NCI-H2171 treated with DMSO at 0.1 percent for 48 hours (cell line): ENCODE data around the gene KDM3B.
"Not testable (repeated sequence)": the region's sequence is repeated elsewhere in the genome, so short reads cannot be mapped to it uniquely, and the experiment has no call there.

Experiments used
- DNase-seq: peaks from one replicate; lab custom pipeline; 2025; lab: John Stamatoyannopoulos, UW

The KDM3B gene, protein sequence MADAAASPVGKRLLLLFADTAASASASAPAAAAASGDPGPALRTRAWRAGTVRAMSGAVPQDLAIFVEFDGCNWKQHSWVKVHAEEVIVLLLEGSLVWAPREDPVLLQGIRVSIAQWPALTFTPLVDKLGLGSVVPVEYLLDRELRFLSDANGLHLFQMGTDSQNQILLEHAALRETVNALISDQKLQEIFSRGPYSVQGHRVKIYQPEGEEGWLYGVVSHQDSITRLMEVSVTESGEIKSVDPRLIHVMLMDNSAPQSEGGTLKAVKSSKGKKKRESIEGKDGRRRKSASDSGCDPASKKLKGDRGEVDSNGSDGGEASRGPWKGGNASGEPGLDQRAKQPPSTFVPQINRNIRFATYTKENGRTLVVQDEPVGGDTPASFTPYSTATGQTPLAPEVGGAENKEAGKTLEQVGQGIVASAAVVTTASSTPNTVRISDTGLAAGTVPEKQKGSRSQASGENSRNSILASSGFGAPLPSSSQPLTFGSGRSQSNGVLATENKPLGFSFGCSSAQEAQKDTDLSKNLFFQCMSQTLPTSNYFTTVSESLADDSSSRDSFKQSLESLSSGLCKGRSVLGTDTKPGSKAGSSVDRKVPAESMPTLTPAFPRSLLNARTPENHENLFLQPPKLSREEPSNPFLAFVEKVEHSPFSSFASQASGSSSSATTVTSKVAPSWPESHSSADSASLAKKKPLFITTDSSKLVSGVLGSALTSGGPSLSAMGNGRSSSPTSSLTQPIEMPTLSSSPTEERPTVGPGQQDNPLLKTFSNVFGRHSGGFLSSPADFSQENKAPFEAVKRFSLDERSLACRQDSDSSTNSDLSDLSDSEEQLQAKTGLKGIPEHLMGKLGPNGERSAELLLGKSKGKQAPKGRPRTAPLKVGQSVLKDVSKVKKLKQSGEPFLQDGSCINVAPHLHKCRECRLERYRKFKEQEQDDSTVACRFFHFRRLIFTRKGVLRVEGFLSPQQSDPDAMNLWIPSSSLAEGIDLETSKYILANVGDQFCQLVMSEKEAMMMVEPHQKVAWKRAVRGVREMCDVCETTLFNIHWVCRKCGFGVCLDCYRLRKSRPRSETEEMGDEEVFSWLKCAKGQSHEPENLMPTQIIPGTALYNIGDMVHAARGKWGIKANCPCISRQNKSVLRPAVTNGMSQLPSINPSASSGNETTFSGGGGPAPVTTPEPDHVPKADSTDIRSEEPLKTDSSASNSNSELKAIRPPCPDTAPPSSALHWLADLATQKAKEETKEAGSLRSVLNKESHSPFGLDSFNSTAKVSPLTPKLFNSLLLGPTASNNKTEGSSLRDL (N-terminal part only)

DNA sequence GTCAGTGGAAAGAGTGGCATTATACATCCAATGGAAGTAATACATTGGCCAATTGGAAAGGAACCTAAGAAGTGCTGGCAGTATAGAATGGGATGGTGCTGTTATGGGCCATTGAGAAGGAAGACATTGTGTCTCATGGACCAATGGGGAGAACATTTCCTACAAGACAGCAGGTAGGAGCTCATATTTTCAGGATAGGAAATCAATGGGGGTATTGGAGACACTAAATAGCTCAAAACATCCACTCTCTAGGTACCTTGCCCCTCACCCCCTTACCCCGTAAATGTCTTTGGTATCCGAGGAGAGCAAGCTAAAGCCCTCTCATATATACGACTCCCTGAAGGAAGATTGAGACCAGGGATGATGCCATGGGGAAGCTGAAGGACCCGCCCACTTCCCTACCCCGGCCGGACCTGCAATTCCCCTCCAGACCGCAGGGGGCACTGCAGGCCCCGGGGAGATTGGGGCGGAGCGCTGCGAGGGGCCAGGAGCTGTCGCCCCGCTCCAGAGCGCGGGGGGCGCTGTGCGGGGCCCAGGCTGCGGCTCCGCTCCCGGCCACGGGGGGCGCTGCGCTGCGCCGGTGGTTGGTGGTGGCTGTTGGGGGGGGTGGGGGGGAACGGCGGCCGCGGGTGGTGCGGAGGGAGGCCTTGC, at the start of gene KDM3B:
KDM3B (plus strand) TSS at position 615 of the 651 bp plus-strand sequence. CDS start 111 bp downstream, outside the sequence.
- peak; percentile 68 for DNase-seq

DNA sequence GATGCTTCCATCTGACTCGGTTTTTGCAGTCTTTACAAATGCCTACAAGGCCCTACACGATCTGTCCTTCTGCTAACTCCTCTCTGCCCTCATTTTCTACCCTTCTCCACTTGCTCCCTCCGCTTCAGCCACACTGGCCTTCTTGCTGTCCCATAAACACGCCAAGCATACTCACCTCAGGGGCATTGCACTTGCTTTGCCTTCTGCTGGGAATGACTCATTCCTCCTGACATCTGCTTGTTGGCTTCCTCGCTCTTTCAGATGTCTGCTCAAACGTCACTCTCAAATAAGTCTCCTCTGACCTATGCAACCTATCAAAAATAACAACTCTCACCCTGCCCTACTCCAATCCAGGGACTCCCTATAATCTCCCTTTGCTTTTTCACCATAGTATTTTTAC, 49.1 kb upstream of the KDM3B start:
- DNase-seq: peak; percentile 2

DNA sequence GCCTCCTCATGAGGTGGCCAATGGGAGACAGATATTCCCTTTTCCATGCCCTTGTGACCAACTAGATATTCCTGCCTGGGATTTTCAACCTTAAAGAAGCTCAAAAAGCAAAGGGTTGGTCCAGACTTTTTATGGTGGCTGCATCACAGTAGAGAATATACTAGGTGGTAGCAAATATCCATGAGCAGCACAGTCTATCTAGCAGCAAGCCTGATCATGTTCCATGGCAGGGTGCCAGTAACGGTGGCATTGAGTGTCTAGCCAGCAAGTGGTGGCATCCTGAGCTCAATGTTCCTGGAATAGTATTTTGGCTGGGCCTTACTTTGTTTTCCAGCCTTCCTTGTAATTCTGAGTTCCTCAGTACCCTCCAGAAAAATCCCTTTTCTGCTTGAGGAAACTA, 46.7 kb upstream of the KDM3B start:
- peak; percentile 62 for DNase-seq

DNA sequence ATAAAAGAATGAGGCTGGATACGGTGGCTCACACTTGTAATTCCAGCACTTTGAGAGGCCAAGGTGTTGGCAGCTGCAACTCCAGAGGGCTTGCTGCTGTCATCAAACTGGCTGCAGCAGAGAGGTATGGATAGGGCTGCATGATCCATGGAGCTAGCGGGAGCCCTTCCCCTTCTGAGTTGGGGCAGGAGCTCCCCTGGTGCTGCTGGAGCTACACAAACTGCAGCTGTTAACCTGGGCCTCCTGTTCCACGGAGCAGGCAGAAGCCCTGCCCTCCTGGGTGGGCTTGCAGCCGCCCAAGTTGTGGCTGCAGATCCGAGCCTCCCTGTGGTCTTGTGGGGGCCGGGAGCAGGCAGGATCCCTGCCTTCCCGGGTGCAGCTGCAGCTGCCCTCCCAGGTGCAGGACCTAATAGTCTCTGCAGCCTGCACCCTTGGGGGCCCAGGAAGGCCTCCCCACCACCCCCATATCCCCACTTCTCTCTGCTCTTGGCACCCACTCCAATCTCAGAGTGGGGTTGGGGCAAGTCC, 36.7 kb upstream of the KDM3B start:
- DNase-seq: no peak

DNA sequence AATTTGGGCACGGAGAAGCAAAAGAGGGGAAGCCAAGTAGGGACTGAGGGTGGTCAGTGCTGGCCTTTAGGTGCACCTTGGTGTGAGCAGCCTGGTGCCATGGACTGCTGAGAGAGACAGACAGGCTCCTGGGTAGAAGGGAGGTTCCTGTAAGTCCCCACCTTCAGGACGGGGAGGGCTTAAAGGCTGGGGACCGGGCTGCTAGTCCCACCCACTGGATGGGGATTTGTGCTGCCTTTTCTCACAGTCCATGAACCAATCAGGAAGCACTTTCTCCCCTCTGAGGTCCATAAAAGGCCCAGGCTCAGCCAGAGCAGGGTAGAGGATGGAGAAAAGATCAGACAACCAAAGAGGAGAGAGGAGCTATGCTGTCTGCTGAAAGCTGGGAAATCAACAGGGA, 36.1 kb upstream of the KDM3B start:
- no peak for DNase-seq

DNA sequence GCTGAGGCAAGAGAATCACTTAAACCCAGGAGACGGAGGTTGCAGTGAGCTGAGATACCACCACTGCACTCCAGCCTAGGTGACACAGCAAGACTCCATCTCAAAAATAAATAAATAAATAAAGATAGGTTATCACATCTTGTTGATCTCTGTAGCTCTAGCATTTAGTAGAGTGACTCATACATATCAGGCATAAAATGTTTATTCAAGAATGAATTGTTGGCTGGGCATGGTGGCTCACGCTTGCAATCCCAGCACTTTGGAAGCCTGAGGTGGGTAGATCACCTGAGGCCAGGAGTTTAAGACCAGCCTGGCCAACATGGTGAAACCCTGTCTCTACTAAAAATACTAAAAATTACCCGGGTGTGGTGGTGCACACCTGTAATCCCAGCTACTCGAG, 34.3 kb upstream of the KDM3B start:
- not testable (repeated sequence) for DNase-seq

DNA sequence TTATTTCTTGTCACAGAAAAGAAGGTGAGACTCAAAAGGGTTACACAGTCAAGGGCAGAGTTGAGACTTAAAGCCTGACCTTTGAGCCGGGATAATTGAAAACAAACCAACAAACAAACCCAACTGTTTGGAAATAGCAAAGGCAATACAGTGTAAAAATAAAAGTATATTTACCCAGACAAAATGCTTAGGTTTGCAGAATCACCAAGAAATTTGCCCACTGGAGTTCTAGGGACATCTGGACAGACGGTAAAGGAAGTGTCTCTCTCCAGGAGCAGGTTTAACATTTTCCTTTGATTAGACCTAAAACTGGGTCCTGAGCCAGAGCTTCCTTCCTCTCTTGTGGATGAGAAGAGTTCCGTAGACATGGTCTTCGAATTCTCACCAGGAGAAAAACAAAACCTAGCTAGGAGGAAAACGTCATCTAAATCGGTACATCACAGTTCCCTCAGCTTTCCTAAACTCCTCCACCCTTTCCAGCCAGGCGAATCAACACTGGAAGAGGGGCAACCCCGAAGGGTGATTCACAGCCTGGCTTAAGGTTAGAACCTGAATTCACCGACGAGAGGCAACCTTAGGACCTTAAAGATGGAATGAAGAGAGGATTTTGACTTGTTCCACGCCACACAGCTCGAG, 21.6 kb upstream of the KDM3B start:
- no peak for DNase-seq

DNA sequence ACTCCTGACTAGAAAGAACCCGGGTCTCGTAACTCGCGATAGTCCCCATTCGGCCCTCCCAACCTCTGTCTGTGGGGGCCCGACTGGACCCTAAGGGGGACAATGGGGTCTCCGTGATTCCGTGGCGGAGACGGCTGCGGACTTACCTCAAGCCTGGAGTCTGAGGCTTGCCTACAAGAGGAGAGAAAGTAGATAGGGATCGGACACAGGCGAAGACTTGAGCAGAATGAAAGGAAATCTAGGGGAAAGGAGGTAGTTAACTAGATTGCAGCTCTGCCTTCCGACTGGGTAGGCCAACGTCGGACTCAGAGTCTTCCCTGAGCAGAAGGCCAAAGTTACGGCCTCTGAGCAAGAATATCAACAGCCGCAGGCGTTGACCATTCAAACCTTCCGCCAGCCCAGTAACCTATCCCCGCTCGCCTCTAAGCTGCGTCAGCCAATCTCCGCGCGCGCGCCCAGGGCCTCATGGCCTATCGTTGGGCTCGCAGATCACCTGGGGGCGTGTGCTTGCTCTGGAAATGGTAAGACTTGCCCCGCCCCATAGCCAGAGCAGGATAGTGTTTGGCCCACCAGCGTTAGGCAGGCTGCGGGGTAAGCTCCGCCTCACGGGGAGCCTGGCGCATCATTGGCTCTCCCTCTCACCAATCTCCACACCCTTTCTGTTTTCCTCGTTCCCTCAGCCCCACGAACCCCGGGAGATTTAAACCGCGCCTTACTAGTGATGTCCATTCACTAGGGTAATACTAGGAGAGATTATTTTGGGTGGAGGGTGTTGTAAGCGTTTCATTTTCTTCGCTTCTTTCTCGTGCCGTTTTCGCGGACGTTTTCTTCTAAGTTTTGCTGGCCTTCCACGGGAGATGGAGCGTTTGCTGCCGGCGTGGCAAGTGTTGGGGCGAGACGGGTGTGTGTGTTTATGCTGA, 20.8 kb upstream of the KDM3B start, which contains the start of gene CDC25C:
CDC25C (minus strand) TSS at position 356 of the 920 bp plus-strand sequence. CDS start 624 bp downstream, outside the sequence.
- DNase-seq: peak; percentile 95

DNA sequence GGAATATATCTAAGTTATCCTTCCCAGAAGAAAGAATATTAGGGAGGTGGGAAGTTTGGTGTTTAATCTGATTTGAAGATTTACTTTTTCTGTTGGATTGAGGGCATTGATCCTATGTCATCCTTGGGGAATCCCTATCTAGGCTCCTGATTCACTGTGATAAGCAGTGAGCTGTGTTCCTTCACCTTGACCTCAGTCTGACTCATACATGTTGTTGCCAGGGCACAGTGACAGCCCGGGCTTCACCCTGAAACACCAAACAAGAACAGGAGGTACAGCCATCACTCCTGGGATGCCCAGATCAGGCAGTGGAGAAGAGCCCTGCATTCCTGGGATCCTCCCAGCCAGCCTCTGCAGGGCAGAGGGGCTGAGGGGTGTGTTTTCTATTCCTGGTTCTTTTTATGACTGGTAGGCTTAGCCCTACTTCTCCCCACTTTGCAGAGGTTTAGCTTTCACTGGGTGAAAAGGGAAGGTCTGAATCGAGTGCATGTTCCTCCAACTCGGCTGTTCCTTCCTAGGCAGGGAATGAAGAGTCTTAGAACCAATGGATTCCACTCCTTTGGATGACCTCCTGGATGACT, 17.5 kb upstream of the KDM3B start:
- DNase-seq: no peak

DNA sequence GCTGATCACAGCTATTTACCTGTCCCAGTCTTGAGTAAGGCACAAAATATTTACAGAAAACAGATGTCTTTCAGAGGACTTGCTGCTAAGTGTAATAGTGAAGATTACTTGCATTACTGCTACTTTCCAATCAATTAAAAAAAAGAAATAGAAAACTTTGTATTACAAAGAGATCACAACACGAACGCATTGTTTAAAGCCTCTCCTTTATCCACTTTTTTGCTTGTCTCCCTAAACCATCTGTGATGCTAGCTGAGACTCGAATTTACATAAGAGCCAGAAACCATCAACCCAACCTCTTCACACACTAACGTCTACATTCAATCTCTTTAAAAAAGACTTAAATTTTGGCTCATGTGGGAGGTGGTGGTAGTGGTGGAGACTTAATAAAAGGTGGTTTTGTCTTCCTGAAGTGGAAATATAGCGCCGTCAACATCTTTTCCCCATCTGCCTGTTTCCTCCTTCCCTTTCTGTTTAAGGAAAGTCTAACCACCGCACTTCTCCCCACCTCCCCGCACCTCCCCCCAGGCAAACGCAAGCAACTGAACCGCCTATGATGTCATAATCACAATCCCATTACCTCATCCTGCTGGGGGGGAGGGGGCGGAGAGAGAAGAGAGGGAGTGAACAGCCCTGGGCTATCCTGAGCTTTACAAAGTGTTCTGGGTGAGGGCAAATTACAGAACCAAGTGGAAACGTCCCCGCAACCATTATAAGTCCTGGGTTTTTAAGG, 15.4 kb upstream of the KDM3B start:
- DNase-seq: no peak

DNA sequence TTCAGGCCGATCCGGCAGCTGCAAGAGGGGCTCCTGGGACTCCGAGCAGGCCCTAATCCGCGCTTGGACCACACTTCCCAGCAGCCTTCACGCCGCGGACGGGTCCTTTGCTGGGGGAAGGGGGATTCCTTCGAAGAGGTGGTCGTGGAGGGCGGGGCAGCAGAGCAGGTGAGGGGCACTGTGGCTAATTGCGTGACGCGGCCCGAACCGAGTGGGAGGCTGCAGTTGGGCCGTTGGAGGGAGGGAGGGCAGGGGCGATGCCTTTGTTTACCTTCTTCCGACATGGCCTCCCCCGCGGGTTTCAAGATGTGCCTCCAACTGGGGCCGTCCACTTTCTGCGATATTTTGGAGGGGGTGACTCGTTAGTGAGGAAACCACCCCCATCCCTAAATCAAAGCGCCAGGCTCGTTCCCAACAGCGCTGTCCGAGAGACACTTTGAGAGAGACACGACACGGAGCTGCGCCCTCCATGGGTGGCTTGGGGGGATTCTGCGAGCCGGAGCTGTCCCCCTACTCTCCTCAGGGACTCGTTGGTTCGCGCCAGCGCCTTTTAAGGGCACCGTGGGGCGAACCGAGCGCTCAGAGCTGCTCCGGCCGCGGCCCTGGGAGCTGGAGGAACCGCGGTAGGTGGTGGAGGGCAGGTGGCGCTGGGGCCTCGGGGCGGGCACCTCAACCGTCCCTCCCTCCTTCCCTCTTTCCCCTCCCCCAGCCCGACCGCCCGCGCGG, 14.6 kb upstream of the KDM3B start, which contains the start of gene FAM53C:
FAM53C (plus strand) TSS at position 582 of the 726 bp plus-strand sequence. CDS start 3,070 bp downstream, outside the sequence.
- DNase-seq: peak; percentile 83

DNA sequence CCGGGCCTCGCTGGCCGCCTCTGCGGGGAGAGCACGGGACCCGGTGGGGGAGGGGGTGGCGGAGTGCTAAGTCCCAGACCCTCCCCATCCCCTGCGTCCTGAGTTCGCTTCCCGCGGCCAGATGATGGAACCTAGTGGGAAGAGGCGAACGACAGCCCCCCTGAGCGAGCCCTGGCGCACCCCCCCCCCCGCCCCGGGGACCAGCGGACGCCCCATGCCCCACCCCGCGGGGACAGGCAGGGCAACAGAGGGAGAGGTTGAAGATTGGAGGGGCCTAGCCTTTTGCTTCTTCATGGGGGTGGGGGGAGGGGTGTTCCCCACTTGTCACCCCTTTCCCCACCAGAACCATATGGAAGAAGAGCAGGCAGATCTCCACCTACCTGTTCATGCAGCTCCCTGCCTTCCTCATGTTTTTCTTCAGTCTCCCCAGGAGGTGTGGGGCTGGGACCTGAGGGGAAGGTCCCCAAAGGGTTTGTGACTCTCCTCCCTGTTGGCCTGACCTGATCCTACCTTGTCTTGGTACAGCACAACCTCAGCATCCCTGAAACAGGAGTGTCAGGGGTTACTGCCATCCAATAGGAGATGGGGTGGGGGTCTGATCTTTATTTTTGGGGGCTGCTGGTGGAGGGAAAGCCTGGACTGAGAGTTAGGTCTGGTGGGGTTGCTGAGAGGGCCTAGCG, 13.9 kb upstream of the KDM3B start:
- no peak for DNase-seq

DNA sequence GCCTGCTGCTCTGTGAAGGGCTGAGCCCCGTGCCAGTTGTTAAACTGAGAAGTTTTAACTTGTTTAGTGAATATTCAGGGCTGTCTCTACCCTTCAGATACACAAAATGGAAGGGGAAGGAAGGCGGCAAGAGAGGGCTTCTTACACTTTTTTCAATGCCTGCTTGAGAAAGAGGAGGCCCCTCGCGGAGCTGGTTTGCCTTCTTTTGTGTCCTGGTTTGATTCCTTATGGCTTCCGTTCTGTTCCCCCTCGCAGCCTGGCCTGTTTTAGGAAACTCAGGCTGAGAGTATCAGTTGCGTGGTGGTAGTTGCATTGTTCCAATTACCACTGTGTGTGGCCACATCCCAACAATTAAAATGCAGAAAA, 13.4 kb upstream of the KDM3B start:
- no peak for DNase-seq

DNA sequence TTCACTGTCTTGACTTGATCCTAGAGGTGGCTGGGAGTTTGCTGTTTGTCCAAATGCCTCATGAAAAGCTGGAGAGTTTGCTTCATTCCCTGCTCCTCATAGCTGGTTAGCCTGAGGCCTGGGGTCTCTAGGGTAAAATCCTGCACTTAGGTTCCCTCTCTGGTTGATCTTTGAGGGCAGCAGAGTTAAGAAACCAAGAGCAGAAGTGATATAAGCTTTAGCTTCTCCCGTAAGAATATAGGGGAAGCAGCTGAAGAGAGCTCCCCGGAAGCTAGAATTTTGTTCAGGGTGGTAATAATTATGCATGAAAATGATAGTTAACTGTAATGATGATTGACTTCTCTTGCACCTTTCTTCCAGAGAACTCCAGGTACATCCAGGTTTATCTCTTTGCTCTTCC, 13.0 kb upstream of the KDM3B start:
- no peak for DNase-seq

DNA sequence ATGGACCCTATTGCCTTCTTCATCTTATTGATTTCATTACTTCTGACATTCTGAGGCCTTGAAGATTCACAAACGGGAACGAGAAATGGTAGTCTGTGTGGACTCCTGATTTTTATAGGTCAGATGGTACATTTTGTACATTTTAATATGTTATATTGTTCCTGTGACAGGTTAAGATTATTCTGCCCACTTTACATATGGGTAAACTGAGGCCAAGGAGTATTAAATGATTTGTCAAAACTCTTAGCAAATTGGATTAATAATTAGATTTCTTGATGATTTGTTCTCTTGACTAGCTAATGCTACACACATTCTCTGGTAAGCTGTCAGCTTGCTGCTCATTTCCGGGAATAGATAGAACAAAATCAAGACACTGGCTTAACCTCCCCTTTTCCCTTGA, 12.5 kb upstream of the KDM3B start:
- DNase-seq: no peak

DNA sequence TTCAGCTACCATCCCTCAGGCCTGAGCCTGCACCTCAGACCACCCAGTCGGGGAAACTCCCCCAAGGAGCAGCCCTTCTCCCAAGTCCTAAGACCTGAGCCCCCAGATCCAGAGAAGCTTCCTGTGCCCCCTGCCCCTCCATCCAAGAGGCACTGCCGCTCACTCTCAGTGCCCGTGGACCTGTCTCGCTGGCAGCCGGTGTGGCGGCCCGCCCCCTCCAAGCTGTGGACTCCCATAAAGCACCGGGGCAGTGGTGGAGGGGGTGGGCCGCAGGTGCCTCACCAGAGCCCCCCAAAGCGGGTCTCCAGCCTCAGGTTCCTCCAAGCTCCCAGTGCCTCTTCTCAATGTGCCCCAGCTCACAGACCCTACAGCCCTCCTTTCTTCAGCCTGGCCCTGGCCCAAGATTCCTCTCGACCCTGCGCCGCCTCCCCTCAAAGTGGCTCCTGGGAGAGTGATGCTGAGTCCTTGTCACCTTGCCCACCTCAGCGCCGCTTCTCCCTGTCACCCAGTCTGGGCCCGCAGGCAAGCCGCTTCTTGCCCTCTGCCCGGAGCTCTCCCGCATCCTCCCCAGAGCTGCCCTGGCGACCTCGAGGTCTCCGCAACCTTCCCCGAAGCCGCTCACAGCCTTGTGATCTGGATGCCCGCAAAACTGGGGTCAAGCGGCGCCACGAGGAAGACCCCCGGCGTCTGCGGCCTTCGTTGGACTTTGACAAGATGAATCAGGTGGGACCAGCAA, 7.4 kb upstream of the KDM3B start:
- DNase-seq: no peak

DNA sequence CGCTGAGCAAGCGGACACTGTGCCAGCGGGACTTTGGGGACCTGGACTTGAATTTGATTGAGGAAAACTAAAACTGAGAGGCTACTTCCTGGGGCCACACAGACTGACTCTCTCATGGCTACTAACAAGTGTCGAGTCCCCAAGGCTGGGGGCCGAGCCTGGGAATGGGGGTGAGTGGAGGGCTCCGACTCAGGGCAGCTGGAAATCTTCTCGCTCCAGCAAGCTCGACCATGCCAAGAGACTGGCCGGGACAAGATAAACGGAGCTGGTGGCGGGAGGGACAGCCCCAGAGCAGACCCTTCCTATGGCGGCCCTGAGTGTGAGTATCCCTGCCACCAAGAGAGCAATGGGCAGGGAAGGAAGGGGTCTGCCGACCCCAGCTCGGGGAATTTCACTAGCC, 5.6 kb upstream of the KDM3B start:
- no peak for DNase-seq
